Skeletal muscle satellite cell (primary cell): ENCODE measurements around the gene RNF130. TPM values are rescaled to one million over a fixed set of nuclear protein-coding genes. Genes with fewer than 3 reads are reported as not detected.
A peak's percentile ranks its signal among the peaks of the same experiment; 100 is the strongest.

Experiments used
- H3K27me3 ChIP-seq: 2 replicates; pipeline ENCODE4 v1.7.0; 2013; ENCODE audit warnings: low read length; ENCODE audit not compliant: control insufficient read depth, insufficient read depth
- H3K36me3 ChIP-seq: 2 replicates; pipeline ENCODE4 v1.7.0; 2013; ENCODE audit warnings: mild to moderate bottlenecking, control low read depth, low read length; ENCODE audit not compliant: insufficient read depth
- H3K4me1 ChIP-seq: 2 replicates; pipeline ENCODE4 v1.7.0; 2013; ENCODE audit warnings: low read length; ENCODE audit not compliant: control insufficient read depth, insufficient read depth
- H3K4me2 ChIP-seq: 2 replicates; pipeline ENCODE4 v1.7.0; 2013; ENCODE audit warnings: mild to moderate bottlenecking, low read length
- H3K4me3 ChIP-seq: 2 replicates; pipeline ENCODE4 v1.7.0; 2013; ENCODE audit warnings: low read length
- H3K9ac ChIP-seq: 2 replicates; pipeline ENCODE4 v1.7.0; 2013; ENCODE audit warnings: mild to moderate bottlenecking, low read depth, low read length, moderate library complexity
- H3K9me3 ChIP-seq: replicated peaks from 2 replicates; pipeline ENCODE4 v1.7.0; 2013; ENCODE audit warnings: mild to moderate bottlenecking, control low read depth, low read length
- total RNA-seq: library from RNA; depleted of rRNA; stranded (reverse); fragments of >200 nt; gene quantifications from 2 replicates; pipeline ENCODE4 v1.2.3, GENCODE V29; 2012; rRNA removed

Gene RNF130
- total RNA-seq: 12.7 and 15.5 TPM in 2 replicates

- H3K9ac ChIP-seq: peak within 1 kb of the TSS; percentile 97
- peaks cover 12% of the 10 kb centered on the region for H3K27me3 ChIP-seq
- H3K9me3 ChIP-seq: peaks cover 3% of the 10 kb centered on the region
- peak within 1 kb of the TSS; percentile 98 for H3K4me3 ChIP-seq
- no peaks in the 10 kb centered on the region for H3K36me3 ChIP-seq
- peaks cover 15% of the 10 kb centered on the region for H3K4me1 ChIP-seq
- H3K4me2 ChIP-seq: peak within 1 kb of the TSS; percentile 86
Measured at GRCh38 chr5:180071531-180072255, at the start of gene RNF130. Gene RNF130 (minus strand): TSS chr5:180071759. CDS start chr5:180071702, 57 bp downstream.

DNA sequence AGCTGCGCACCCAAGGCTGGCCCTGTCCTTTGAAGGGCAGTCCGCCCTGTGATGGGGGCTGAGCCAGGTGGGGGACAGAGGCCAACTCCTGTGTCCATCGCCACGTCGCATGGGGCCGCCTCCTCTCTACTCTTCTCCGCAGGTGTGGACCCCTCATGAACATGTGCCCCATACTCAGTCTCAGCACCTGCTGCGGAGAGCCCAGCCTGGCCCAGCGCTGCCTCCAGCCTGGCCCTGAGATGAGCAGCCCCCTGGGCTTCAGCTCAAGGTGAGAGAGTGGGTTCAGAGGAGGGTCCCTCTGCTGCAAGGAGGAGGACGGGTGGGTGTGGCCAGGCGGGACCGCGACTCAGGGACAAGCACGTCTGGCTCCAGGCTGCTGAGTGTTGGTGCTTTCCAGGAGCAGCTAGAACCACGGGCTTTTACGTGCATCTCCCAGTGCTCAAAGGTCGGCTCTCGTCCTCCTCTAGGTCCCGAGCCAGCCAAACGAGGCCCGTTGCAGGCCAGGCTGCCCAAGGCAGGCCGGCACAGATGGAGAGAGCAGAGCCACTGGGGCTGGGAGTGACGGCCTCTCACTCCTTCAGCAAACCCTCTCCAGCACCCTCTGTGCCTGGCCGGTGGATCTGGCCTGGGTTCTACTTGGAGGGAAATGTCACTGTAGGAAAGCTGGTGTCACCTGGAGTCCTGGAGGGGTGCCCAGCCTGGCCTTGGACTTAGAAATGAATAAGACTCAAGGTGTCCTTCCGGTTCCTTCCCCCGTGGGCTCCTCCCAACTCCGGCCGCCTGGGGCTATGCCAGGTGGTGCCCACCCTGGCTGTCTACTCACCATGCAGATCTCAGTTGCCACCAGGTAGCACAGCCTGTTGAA is 48.9 kb upstream of the RNF130 start:
- H3K27me3 ChIP-seq: peaks cover 13% of the 10 kb centered on the region
- no peaks in the 10 kb centered on the region for H3K9me3 ChIP-seq
- H3K9ac ChIP-seq: no peak overlapping the region
- no peak overlapping the region for H3K4me2 ChIP-seq
- H3K4me3 ChIP-seq: no peak overlapping the region
- H3K36me3 ChIP-seq: no peaks in the 10 kb centered on the region
- H3K4me1 ChIP-seq: no peaks in the 10 kb centered on the region

- Histone ChIP-seq H3K9me3 (no peaks in the 10 kb centered on the region), H3K9ac (no peak overlapping the region), H3K4me1 (no peaks in the 10 kb centered on the region), H3K4me3 (no peak overlapping the region), H3K36me3 (no peaks in the 10 kb centered on the region), H3K27me3 (peaks cover 13% of the 10 kb centered on the region), H3K4me2 (no peak overlapping the region)
Measured at GRCh38 chr5:180119903-180120236, 48.3 kb upstream of the RNF130 start.

DNA sequence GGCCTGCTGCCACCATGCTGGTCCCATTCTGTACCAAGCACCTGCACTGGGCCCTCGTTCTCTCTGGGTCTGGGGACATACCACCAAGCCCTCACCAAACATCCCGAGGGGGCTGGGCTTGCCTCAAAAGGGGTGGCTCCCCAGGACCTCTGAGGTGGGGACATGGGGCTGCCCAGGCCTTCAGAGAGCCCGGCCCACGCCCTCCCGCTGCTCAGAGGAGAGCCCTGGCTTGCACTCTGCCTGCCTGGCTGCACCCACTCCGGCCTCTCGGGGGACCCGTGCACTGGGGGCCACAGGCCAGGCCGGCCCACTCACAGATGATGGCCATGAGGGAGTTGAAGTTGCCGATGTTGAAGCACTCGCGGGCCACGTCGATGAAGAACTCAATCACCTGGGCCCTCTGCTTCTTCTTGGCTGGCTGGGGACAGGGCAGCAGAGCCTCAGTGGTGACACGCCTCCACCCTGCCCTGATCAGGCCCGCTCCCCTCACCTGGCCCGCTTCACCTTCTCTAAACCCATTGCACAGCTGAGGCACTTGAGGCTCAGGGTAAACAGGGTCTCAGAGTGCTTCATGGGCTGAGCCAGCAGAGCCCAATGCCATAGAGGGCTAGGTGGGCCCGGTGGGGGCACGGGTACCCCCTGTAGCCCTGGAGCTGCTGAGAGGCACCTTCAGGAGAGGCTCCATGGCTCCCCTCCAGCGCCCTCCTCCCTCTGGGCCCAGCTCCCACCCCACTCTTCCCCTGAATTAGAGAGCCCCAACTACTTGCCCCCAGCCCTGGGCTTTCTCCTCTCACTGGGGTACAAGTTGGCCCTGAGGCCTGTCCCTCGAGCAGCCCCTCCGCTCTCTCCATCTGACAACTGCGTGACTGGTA is 47.7 kb upstream of the RNF130 start:
- H3K4me1 ChIP-seq: no peaks in the 10 kb centered on the region
- H3K4me2 ChIP-seq: no peak overlapping the region
- H3K9me3 ChIP-seq: no peaks in the 10 kb centered on the region

DNA sequence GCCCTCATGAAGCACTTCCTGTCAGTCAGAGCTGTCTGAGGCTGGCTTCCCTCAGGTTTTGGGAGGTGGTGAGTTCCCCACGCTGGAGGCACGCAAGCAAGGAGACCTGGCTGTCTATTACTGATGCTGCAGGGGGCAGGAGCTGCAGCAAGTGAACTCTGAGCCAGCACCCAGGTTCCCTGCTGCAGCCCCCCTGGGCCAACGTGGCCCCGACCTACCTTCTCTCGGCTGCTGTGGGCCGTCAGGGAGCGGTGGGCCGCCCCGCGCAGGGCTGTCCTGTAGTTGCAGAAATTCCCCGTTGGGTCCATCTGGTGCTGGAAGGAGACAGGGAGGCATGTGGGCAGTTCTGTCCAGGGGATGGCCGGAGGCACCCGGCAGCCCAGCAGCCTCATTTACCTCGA is 46.8 kb upstream of the RNF130 start:
- Histone ChIP-seq H3K9ac (no peak overlapping the region), H3K4me1 (no peaks in the 10 kb centered on the region), H3K4me3 (no peak overlapping the region)

More for the DNA sequence above, 47.7 kb upstream of the RNF130 start:
- no peak overlapping the region for H3K9ac ChIP-seq
- no peaks in the 10 kb centered on the region for H3K36me3 ChIP-seq
- H3K27me3 ChIP-seq: peaks cover 8% of the 10 kb centered on the region
- H3K4me3 ChIP-seq: no peak overlapping the region

GRCh38 chr5:180117000-180117725 is 45.6 kb upstream of the RNF130 start:
- Histone ChIP-seq H3K27me3 (peaks cover 5% of the 10 kb centered on the region), H3K9ac (no peak overlapping the region), H3K4me1 (no peaks in the 10 kb centered on the region), H3K36me3 (no peaks in the 10 kb centered on the region), H3K4me2 (no peak overlapping the region), H3K4me3 (no peak overlapping the region), H3K9me3 (no peaks in the 10 kb centered on the region)

More for the DNA sequence above, 46.8 kb upstream of the RNF130 start:
- no peaks in the 10 kb centered on the region for H3K9me3 ChIP-seq
- H3K4me2 ChIP-seq: no peak overlapping the region
- no peaks in the 10 kb centered on the region for H3K36me3 ChIP-seq
- H3K27me3 ChIP-seq: peaks cover 5% of the 10 kb centered on the region

DNA sequence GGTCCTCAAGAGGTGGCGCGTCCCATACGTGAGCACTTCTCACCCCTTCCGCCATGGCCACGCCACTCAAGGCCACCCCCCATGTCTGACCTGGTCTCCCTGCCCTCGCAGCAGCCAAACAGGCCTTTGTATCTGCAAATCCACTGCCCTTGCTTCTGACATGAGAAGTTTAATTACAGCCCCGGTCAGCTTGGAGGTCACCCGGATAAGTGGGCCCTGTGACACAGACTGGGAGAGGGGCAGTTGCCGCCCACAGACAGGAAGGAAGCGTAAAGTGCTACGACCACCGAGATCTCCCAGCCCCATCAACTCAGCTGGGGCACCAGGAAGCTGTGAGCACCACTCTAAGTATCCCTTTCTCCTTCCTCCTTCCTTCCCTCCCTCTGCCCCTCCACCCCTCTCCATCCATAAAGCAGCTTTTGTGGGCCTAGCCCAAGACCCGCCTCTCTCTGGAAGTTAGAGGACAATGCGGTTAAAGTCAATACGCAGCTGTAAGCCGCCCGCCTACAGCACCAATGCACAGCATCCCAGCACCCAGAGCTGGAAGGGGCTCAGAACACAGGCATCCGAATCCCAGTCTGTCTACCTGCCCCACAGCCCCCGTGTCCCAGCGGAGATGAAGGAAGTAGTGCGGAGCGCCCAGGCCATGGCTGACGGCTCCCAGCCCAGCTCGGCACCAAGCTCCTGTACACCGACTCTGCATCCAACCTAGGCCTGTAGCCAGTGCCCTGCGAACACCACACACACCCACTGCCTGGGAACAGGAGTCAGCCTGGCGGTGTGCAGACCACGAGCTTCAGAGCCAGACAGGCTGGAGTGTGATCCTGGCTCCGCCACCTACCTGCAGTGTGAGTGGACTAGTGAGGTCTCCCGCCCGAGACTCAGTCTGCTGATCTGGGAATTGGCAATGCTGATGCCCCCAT is 44.8 kb upstream of the RNF130 start:
- no peaks in the 10 kb centered on the region for H3K9me3 ChIP-seq
- no peak overlapping the region for H3K9ac ChIP-seq
- H3K27me3 ChIP-seq: no peaks in the 10 kb centered on the region
- no peaks in the 10 kb centered on the region for H3K4me1 ChIP-seq
- H3K4me2 ChIP-seq: no peak overlapping the region
- H3K36me3 ChIP-seq: no peaks in the 10 kb centered on the region
- no peak overlapping the region for H3K4me3 ChIP-seq

DNA sequence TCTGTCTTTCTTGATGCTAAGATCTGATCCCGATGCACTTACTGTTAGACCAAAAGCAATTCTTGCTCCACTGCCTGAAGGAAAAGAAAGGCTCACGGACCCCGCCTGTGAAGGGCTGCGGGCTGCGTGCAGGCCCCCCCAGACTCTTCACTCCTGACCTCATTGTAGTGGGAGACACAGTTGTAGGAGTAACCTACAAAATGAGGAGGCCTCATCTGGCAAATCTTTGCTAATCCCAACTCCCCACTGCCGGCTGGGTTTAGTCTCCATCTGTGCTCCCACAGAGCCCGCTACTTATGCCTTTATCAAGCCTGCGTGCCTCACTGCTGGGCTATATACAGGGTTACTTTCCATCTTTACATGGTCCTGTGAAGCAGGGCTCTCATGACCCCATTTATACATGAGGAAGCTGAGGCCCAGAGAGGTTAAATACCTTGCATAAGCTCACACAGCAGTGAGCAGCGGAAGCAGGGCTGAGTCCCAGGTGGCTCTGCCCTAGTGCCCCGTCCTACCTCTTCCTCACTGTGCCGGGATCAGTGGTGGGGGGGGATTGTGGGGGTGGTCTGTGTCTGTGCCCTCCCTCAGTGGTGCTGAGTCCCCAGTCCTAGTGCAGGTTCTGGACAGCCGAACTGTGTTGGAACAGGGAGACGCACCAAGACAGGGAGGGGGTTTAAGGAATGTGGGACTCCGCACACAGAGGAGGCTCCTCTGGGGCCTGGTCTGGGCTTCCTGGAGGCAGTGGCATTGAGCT is 43.9 kb upstream of the RNF130 start:
- Histone ChIP-seq H3K4me1 (no peaks in the 10 kb centered on the region), H3K36me3 (no peaks in the 10 kb centered on the region), H3K9me3 (no peaks in the 10 kb centered on the region), H3K4me2 (no peak overlapping the region), H3K4me3 (no peak overlapping the region), H3K9ac (no peak overlapping the region), H3K27me3 (no peaks in the 10 kb centered on the region)

GRCh38 chr5:180114304-180115003 is 42.9 kb upstream of the RNF130 start:
- Histone ChIP-seq H3K36me3 (no peaks in the 10 kb centered on the region), H3K4me2 (no peak overlapping the region), H3K9ac (no peak overlapping the region), H3K4me1 (no peaks in the 10 kb centered on the region), H3K27me3 (no peaks in the 10 kb centered on the region), H3K9me3 (no peaks in the 10 kb centered on the region), H3K4me3 (no peak overlapping the region)
